GM21529 (cell line): ENCODE data around the gene TRPC4.

ENCODE experiments used
- ATAC-seq: cut with Tn5 transposase; IDR thresholded peaks from one replicate; pipeline ENCODE4 v1.9.1; 2021; ENCODE audit not compliant: unreplicated experiment

The TRPC4 gene

DNA sequence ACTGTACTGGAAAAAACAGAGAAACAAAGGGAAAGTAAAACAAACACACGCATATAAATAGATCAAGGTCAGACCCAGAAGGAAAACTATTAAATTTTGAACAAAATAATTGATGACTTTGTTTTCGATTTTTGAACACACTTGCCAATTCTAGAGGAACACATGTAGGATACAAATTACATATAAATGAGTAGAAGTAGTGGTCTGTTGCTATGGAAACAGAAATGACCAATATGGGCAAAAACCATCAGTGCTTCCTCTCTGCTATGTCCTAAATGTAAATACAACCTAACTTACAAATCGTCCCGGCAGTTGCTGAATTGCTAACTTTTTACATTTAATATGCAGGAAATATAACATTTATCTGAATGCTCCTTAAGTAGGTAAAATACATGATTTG is 205.8 kb downstream of the TRPC4 start:
- no peak for ATAC-seq

DNA sequence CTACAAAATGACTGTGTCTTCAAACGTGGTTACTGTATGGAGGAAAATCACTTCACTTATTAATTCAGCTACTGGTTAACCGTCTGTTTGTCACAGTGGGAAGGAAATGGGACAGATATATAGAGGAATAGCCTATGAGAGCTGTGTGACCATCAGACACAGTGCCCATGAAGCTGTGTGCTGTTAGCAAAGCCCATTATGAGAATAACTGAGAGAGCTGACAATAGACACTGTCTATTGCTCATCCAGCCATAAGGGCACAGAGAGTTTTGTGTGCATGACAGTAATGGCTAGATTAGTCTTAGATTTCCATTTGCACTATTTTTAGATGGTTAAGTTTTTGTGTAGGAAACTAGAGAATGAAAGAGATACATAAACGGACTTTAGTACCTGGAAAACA is 206.9 kb downstream of the TRPC4 start:
- ATAC-seq: no peak

DNA sequence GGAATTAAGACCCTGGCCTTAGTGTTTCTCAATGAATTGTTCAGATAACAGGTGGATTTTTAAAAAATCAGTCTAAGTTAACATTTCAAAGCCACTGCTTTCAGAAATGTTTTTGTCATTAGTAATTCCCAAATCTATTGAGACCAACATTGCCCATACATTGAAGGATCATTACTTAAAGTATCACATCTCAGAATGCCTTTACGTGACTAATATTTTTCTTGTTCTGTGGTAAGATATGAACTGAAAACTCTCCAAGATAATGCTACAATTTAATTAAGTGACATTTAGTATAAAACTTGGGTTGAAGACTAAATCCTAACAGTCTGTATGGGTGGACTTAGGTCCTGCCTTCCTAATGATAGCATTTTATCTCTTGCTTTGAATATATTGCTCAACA is 211.6 kb downstream of the TRPC4 start:
- no peak for ATAC-seq

DNA sequence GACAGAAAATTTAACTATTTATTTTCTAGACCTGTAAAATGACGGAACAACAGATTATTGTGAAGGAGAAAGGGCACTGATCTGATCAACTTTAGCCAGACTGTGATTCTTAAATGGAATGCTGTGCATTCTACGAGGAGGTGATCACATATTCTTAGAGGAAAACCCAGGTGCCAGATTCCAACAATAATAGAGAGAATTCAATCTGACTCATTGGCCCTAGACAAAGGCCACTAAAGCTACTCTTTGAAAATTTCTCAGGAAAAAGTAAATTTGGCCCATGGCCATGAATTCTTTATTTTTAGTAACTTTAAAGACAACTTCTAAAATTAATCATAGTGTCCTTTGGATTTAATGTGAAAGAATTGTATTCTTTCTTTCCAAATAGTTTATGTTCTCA is 212.4 kb downstream of the TRPC4 start:
- no peak for ATAC-seq

DNA sequence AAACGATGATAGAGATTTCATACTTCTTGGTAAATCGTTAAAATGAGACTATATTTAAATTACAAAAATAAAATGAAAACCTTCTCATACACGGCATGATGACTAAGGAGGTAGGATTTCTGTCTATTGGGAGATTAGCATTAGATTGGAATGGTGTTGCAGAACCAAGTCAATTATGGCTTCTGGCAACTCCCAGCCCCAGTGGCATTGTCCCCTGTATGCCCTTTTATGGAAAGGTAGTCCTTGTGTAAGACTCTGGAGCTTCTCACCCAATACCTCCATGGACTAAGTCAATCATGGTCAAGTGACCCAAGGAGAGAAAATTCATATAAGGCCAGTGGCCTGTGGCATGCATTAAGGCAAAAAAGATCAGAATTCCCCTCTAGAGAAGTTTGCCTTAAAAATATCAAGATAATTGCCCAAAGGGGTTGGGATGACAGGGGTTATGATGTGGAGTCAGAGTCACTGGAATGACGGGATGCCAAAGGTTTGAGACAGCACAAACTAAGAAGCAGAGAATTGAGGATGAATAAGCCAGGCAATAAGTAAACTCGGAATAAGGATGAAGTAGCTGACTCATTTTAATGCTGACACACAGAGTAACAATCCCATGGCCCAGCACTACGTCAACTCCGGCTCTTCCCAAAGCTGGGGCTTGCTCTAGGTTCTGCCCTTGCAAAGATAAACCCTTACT is 213.2 kb downstream of the TRPC4 start:
- ATAC-seq: no peak

DNA sequence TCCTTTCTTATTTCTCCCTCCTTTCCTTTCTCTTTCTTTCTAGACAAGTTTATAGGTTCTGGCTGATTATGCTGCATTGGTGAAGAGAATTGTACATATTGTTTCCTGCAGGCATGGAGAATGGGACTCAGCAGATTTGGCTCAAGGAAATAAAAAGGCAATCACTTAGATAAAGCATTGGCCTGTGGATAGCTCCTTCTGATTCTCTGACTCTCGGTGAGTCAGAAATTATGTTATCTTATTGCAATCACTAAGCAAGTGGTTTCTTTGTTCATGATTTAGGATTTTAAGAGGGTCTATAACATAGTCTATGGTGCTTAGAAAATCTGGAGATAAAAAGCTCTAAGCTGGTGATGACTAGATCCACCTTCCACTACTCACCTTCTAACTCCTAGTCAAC is 217.0 kb downstream of the TRPC4 start:
- ATAC-seq: no peak

DNA sequence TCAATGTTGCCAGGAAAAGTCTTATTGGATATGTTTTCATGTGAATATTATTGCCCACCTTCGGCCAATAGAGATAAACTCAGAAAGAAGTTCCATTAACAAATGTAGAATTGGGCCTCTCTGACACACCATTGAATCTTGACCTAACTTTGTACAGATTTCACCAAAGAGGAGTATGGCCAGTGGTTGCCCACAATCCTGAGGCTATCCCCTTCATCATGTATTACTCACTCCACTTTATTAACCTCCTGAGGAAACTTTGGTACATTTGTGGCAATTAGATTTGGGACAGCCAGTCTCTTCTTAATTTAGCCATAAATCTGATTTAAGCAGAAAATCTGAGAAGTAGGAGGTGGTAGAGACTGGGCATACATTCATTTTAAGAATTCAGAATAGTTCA is 217.7 kb downstream of the TRPC4 start:
- no peak for ATAC-seq

DNA sequence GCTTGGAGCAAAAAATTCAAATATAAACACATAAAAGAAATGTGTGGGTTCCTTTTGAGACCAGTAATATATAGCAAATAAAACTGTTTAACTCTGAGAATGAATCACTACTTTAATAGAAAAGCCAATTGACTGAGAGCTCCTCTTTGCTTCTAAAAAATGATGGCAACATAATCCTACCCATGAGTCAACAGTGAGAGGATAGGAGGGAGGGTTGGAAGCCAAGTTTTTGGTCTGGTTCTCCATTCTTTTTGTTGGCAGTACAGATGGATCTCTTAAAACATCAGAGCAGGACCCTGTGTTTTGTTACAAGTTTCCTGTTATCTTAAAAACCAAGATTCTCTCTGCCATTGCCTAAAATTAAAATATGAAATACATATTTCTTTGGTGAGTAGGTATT is 221.0 kb downstream of the TRPC4 start:
- no peak for ATAC-seq

DNA sequence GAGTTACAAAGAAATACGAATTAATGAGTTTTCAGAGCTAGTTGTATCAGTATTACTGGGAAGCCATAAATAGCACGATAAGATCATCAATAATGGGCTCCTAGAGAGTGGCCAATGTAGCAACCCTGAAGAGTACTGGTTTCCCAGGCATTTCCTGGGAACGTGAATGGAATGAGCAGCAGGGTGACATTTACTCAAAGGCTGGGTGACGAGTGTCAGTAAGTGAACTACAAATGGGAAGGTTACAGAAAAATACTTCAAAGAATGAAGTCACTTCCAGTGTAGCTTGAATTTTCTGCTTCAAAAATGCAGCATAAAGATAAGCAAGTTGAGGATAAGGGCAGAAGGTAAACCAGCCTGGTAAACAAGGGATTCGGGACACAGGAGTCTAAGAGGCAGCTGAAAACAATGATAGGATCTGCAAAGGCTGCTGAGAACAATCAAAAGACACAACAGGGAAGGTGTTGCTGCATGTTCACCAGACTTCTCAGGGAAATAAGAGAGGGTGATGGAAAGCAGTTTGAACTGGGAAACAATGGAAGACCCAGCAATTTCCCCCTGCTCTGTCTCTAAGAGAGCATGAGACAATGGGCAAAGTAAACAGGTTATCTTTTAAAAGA is 222.4 kb downstream of the TRPC4 start:
- ATAC-seq: no peak

DNA sequence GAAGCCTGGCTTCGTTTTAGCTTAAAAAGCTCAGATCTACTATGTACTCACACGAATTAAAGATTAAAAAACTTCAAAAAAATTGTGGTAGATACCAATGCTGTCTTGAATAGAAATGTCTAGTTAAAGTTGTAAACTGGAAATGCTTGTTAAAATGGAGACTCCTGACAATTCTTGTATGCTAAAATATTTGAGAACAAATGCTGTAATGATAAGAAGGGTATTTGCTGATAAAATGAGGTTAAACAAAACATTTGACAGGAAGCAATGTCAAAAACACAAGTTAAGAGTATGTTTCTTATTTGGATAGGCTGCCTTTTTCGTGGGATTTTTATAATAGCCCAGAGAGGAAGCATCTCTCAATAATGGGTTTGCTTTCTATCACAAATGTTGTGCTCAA is 223.0 kb downstream of the TRPC4 start:
- ATAC-seq: no peak

DNA sequence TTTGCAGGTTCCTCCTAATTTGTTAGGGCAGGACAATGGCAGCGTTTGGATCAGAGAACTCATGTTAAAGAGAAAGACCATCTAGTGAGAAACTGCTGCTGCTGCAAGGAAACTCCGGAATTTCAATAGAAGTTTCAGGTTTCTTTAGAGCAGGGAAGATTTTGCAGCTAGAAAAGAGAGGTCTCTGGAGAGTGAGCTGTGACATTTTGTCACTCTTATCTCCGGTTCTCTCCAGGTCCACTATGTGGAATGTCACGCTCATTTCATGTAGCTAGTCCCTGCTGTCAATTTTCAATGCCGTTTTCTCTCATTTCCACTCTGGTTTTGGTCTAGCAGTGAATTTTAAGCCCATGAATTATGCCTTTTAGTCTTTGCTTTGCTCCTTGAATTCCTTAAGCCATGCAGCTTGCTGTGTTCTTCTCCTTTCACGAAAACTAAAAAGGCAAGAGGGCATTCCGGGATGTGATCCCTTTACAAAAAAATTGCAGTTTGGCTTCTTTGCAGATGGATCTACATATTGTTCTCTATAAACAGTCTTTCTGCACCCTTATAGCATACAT is 224.3 kb downstream of the TRPC4 start:
- no peak for ATAC-seq

DNA sequence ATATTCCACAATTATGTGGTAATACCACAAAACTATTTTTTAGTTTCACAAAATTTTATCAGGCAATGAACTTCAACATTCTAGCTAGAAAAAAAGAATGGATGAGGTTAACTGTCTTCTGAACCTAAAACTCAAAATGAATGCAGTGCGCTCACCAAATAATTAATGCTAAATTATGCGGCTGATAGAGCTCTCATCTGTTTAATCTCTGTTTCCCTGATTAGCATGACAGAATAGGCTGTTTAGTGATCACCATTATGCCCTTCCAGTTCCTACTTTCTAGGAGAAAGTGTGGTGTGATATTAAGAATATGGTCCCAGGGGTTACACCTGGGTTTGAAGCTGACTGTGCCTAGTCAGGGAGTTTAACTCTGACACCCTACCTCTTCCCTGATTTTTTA is 228.2 kb downstream of the TRPC4 start:
- no peak for ATAC-seq

DNA sequence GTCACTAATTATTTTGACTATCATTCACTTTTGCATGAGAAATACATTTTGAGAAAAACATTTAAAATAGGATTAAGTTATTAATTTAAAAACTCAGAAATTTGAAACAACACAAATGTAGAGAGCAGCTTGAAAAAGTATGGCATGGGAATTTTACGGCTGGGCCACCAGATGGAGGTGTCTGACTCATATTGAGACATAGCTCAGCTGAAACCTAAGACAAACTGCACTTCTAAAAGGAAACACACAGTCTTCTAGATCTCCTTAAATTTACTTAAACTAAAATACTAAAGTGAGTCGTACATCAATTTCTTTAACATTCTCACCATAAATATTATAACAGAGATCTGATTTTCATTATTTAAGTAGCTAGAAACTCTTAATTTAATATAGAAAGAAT is 229.1 kb downstream of the TRPC4 start:
- peak; percentile 51 for ATAC-seq

DNA sequence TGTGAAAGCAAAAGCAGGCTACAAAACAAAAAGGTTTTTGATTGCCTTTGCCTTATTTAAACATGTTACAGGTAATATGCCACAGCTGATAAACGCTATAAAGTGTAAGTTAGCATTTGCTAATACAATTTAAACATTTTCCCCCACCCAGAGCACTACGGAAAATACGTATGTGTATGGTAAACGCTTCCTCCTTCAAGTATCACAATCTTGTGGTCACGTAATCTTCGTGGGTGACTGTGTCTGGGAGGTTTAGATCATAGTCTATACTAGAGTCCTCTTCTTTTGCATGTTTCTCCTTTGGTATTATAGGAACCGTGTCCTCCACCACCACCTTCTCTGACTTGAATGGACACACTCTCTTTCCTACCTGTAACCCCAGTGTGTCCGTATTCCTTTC is 232.9 kb downstream of the TRPC4 start:
- ATAC-seq: no peak

DNA sequence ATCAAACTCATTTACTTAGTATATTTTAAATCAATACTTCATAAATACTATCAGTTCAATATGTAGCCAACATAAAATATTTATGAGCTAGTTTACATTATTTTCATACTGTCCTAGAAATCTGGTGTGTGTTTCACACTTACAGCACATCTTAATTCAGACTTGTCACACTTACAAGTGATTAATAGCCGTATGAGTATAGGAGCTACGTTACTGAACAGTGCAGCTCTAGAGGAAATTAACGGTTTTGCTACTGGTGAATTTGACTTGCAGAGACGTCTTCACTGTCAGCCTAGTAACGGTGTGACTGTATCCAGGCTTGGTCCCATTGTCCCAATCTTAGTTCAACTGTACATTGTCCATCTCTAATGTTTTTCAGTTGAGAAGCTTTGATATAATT is 237.3 kb downstream of the TRPC4 start:
- no peak for ATAC-seq

DNA sequence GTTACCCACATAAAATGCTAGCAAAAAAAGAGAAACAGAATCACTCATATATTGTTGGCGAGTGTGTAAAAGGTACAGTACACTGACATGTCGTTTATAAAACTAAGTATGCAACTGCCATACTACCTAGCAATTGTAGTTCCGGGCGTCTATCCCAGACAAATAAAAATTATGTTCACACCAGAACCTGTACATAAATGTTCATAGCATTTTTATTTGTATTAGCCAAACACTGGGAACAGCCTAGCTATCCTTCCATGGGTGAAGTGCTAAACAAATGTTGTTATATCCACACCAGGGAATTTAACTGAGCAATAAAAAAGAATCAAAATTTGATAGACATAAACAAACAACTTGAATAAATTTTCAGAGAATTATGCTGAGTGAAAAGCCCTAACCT is 242.1 kb downstream of the TRPC4 start:
- no peak for ATAC-seq

DNA sequence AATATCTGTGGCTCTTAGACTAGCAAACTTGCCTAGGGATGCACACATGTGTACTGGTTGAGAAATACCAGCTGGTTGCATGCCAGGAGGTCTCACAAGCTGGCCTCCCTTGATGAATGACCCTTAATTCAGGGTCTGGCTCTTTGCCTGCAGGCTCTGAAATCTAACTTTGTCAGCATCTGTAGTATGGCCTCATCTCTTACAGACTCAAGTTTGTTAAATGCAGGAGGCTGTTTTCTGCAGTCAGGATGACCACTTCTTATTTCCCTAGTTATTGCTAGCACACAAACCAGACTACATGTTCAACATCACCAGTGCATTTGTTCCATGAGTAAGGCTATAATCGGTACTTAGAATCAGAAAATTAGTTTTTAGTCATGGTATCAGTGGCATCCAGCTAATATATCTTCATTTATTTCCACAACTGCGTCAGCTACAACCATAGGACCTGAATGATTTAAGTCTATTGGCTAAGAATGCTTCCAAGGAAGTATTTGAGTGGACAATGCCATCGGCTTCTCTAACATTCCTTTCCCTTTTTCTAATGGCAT is 247.7 kb downstream of the TRPC4 start:
- ATAC-seq: no peak

DNA sequence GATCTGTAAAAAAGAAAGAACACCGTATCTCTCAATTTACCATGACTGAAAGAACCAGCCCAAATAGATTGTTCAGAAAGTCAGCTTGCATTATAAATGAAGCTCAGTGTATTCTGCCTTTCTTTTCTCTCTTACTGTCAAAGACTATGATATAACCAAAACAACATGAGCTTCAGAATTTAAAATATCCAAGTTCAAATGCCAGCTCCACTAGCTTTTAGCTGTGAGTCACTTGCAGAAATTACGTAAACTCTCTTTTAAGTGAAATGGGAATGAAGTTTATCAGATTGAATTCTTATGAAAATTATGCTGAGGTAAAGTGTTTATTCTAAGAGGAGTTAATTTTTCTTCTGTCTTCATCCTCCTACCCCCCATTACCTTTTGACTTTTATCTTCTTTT is 251.0 kb downstream of the TRPC4 start:
- ATAC-seq: no peak

DNA sequence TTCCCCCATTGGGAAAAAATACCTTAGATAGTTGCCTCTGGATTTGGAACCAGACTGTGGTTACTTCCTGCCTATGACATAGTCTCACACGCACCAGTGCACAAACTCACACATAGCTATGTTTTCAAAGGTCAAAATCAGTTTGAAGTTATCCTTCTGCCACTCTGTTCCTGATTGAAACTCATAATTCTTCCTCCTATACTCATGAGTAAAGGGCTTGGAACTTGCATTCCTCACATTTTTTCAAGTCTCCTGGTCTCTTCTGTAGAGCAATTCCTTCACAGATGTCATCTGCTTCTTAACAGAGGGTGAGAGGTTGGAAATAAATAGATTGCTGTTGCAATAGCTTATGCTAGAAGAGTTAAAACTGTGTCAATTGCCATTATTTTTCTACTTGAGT is 252.4 kb downstream of the TRPC4 start:
- no peak for ATAC-seq

DNA sequence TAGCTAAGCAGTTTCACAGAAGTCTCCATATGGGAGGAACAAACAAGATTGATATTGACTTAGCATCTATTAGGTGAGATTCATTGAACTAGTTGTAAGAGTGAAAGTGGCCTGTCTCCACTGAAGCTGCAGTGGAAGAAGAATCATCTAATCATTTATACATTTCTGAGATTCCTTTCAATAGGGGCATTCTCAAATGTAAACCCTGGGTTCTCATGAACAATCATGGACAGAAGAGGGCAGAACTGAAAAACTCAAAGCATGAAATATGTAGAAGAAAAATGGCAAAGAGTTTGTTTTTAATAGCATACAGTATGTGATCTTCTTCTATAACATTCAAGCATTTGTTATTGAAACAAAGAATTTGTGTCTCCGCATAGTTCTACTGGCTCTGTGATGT is 253.4 kb downstream of the TRPC4 start:
- ATAC-seq: no peak

DNA sequence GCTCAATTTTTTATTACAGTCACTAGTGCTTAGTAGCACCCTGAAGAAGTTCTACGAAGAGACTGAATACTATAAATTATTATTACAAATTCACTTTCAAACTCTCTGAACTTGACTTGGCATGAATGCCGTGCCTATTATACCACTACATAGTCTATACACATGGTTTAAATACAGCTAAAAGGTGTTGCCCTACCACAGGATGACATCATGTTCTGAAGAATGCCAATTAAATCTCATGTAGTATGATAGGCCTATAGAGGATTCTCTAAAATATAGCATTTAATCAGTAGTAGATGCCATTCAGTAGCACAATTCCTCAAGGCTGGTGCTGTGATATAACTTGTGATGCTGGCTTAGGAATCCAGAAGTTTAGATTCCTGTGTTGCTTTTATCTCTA is 254.3 kb downstream of the TRPC4 start:
- ATAC-seq: no peak

DNA sequence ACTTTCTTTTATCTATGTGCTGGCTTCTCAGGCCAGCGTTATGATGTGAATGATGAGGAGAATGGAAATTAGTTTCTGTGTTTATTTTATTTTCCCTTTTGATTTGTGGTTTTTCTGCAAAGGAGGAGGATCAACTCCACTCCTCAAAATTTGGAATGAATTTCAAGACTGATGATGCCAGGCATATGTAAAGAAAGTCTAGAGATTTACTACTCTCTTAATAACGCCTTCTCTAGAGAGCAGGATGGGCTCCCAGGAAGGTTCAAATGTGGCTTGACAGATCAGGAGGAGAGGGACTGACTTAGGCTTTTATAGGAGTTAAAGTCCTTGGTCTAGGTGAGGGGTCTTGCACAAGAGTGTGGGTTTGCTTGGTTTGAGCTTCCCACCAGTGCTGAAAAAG is 255.9 kb downstream of the TRPC4 start:
- ATAC-seq: no peak

DNA sequence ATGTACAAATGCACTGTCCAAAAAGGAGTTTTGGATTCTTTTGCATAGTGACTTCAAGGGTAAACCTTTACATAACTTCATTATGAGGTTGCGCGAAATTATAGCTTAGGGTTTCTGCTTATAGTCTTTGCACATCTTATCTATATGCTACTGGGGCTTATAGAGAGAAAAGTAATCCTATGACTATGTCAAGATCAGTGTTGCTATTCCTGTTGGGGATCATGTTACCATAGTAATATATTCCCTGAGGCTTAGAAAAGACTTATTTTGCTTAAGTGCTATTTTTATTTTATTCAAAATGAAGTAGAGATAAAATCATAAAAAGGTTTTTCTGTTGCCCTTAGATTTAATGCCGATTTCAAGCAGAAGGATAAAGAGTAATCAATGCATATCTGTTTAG is 256.3 kb downstream of the TRPC4 start:
- ATAC-seq: no peak
